GM18508 (cell line): ENCODE results near the gene ASXL1.

ENCODE experiments used
- ATAC-seq: cut with Tn5 transposase; IDR thresholded peaks from one replicate; pipeline ENCODE4 v1.9.1; 2021; ENCODE audit warnings: moderate number of reproducible peaks; ENCODE audit not compliant: insufficient read depth, unreplicated experiment

The ASXL1 gene

GRCh38 chr20:32436968-32437367, 78.8 kb downstream of the ASXL1 start:
- no peak for ATAC-seq

- no peak for ATAC-seq
These were observed 79.4 kb downstream of the ASXL1 start for GRCh38 chr20:32437391-32438074.

GRCh38 chr20:32438331-32438858, 80.3 kb downstream of the ASXL1 start:
- no peak for ATAC-seq

- ATAC-seq: no peak
These were observed 81.2 kb downstream of the ASXL1 start for GRCh38 chr20:32439132-32439829.

- ATAC-seq: no peak
These were observed 82.1 kb downstream of the ASXL1 start for GRCh38 chr20:32440069-32440757.

- no peak for ATAC-seq
These were observed 82.6 kb downstream of the ASXL1 start for GRCh38 chr20:32440758-32441078.

- no peak for ATAC-seq
These were observed 83.5 kb downstream of the ASXL1 start for GRCh38 chr20:32441638-32442037.

GRCh38 chr20:32442630-32443373, 84.7 kb downstream of the ASXL1 start:
- ATAC-seq: no peak

- no peak for ATAC-seq
These were observed 85.3 kb downstream of the ASXL1 start for GRCh38 chr20:32443386-32443974.

GRCh38 chr20:32444474-32445220, 86.5 kb downstream of the ASXL1 start:
- ATAC-seq: no peak

- ATAC-seq: no peak
These were observed 87.6 kb downstream of the ASXL1 start for GRCh38 chr20:32445539-32446273.

- no peak for ATAC-seq
These were observed 88.4 kb downstream of the ASXL1 start for GRCh38 chr20:32446301-32447100.

- no peak for ATAC-seq
These were observed 89.3 kb downstream of the ASXL1 start for GRCh38 chr20:32447136-32448027.

GRCh38 chr20:32448306-32449056, 90.3 kb downstream of the ASXL1 start:
- ATAC-seq: no peak

- no peak for ATAC-seq
These were observed 91.1 kb downstream of the ASXL1 start for GRCh38 chr20:32449057-32449889.
